D341Med (cell line): ENCODE measurements around the gene PLA2G5.

Experiments used
- DNase-seq: peaks from one replicate; pipeline ENCODE4 v3.0.0; 2012; ENCODE audit warnings: low spot score

Gene PLA2G5

DNA sequence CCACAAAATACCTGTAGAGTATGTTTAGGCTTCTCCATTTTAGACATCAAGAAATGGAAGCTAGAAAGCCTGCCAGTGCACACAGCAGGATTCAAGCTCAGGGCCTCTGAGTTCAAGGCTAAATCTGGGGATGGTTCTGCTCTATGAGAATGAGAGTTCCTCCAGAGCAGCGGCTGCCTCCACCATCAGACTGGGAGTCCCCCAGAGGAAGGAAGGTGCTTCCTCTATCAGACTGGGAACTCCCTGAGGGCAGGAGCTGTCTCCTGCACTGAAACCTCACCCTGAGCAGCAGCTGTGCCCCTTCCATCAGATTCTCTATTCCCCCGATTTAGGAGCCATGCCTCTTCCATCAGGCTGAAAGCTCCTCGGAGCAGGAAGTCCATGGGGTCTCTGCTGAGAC, 20.1 kb downstream of the PLA2G5 start:
- no peak for DNase-seq

DNA sequence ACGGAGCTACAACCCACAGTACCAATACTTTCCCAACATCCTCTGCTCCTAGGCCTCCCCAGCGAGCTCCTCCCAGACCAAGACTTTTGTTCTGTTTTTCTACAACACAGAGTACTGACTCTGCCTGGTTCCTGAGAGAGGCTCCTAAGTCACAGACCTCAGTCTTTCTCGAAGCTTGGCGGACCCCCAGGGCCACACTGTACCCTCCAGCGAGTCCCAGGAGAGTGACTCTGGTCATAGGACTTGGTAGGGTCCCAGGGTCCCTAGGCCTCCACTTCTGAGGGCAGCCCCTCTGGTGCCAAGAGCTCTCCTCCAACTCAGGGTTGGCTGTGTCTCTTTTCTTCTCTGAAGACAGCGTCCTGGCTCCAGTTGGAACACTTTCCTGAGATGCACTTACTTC, 20.6 kb downstream of the PLA2G5 start:
- no peak for DNase-seq

DNA sequence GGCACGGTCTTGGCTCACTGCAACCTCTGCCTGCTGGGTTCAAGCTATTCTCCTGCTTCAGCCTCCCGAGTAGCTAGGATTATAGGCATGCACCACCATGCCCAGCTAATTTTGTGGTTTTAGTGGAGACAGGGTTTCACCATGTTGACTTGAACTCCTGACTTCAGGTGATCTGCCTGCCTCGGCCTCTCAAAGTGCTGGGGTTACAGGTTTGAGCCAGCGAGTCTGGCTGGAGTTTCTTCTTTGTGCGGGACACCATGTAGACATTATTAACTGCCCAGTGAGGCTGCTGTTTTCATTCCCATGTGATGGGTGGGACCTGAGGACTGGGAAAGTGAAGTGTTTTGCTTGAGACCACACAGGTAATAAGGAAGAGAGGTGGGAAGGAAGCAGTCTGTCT, 23.3 kb downstream of the PLA2G5 start:
- DNase-seq = no peak

DNA sequence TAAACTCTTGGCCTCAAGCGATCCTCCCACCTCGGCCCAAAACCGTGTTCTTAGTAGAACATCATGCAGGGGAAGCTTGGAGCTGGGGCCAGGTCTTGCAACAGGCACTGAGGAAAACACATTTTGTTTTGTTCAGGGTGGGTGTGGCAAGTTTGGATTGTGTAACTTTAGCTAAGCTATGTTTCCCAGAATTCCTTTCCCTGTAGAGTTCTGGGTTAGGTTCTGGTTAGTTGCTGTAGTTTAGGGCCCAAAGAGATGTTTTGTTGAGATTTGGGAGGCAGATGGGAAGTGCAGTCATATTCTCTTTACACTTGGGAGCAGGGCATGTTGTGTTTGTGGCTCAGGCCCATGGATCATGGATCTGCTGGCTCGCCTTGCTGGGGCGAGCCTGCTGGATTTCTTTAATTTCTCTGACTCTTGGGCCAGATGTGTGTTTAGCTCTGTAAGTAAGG, 24.0 kb downstream of the PLA2G5 start:
- no peak for DNase-seq

DNA sequence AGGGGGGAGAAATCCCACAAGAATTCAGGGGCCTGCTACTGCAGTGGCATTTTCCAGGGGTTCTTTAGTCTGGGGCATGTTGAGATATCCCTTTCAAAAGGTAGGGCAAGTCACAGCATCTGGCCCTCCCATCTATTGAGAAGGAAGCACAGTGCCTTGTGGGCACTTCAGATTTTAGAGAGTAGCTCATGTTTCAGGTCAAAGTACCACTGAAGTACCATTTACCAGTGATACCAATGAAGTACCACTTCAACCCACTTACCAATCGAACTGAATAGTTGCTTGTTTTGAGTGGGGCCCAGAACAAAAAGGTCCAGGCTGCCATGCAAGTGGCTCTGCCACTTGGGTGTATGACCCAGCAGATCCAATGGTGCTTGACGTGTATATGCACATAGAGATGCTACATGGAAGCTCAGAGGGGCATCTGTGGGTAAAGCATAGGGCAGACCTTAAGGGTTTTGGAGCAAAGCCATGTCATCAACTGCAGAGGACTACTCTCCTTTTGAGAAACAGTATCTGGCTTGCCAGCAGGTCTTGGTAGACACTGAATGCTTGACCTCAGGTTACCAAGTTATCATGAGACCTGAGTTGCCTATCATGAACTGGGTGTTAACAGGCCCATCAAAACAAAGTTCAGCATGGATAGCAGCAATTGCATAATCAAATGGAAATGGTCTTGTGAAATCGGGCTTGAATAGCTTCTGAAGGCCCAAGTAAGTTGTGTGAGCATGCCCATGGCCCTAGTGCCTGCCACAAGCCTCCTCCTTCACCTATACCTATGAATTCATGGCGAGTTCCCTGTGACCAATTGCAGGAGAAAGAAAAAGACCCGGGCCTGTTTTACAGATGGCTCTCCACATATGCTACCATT, 25.8 kb downstream of the PLA2G5 start:
- DNase-seq = no peak

DNA sequence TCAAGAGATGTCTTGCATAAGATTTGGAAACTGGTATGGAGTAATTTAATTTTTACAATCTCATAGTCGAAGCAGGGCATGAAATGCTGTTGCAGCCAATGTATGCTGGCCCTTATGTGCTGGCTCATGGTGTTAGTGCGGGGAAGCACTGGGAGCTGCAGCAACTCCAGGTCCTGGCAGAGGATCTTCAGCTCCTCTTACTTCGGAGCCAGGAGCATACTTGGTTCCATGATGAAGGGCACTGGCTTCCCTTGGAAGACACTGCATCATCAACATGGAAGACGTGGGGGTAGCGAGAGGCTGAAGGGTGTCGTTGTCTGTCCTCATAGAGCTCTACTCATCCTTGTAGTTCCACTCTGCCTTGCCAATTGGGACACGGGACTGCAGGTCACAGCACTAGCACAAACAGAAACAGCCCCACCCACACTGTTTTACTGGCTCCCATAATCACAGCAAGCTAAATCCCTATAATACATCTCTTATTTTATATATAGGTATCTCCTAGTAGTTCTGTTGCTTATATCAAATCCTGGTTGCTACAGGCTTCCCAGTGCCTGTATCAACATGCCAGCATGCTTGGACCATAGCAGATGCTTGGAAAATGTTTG, 26.9 kb downstream of the PLA2G5 start:
- DNase-seq = no peak

DNA sequence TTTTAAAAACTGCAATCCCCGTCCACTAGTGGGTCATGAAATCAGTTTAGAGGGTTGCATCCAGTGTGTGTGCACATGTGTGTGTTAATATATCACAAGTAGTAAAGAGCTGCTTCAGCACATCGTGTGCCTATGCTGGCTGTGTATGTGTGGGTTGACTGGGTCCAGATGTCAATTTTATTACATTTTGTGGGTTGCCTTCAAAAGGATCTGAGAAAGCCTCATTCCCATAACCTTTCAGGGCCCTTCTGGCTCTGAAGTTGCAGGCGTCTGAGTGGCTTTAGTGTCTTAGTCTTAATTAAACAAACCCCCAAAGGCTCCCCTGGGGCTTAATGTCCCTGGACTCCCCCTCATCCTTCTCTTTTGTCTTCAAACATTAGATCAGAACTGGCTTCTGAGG, 29.5 kb downstream of the PLA2G5 start:
- DNase-seq = no peak

DNA sequence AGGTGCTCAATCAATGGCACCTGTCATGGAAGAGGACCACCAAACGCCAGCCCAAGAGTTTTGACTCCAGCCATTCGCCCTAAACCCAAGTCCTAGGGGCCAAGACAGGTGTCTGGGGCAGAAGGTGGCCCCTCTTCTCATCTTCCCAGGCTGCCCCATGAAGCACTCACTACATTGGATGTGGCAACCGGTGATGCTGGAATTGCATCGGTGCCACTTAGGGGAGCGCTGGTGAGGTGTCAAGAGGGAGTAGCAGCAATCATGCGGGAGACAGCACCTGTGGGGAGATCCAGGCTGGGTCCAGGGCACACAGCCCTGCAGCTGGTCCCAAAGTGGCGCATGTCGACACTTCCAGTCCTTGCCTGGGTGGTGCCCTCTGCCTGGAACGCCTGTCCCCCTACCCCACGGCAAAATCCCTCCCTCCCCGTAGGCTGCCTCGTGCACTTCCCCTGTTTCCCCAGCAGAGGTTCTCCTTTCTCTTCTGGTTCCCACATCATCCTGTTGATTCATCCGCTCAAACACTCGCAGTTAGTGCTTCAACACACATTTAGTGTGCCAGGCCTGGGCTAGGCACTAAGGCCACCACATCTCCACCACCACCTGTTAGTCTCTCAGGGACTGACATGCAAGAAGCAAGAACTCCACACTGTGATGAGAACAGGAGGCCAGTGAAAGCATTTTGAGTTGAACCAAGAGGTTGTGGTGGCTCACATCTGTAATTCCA, 30.8 kb downstream of the PLA2G5 start:
- peak; percentile 39 for DNase-seq

DNA sequence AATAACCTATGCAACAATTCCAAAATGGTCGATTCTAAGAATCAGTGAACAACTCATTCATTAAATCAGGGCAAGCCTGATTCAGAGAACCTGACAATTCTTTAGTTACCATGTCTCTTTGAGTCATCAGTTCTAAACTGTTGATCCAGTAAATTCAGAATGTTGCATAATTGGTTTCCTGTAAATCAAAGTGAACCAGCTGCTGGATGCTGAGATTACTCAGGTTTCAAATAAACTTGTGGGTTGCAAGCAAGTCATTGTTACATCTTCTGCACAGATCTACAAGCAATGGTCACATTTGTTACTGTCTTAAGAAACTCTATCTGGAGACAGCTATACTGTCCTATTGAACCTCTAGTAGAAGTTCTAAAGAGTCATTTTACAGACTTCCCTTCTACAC, 32.9 kb downstream of the PLA2G5 start:
- no peak for DNase-seq

DNA sequence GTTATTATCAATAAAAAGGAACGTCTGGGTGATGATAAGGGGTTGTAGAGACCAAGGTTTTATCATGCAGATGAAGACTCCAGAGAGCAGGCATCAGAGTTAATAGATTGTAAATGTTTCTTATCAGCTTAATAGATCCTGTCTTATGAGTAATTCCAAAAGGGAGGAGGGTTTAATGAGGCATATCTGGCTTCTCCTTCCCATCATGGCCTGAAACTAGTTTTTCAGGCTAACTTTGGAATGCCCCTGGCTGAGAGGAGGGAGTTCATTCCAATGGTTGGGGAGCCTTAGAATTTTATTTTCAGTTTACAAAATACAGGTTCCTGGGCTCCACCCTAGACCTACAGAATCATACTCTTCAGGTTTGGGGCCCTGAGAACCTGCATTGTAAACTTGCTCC, 35.9 kb downstream of the PLA2G5 start:
- DNase-seq = no peak

DNA sequence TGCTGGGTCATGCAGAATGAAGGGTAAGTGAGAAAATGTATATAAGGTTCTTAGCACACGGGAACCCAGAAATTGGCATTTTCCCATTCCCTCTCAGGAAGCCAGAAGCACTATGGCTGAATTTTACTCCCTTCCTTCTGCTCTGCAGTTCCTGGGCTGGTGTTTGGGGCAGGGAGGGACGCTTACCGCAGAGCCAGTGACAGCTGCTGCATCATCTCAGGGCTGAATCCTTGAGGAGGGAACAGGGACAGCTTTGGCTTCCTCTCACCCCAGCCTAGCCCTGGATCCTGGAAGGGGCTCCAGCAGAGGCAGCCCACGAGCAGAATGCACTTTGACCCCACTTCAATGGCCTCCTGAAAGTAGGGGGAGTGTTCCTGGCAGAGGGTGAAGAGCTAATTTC, 37.4 kb downstream of the PLA2G5 start:
- no peak for DNase-seq

DNA sequence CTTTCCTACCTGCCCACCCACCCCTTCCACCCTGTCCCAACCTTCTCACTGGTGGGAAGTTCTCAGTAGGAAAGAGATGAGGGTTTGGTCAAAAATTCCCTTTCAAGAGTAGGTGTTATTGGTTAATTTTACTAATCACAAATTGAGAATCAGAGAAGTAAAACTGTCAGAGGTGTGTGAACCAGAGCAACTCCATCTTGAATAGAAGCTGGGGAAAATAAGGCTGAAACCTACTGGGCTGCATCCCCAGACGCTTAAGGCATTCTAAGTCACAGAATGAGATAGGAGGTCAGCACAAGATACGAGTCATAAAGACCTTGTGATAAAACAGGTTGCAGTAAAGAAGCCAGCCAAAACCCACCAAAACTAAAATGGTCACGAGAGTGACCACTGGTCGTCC, 37.8 kb downstream of the PLA2G5 start:
- no peak for DNase-seq

DNA sequence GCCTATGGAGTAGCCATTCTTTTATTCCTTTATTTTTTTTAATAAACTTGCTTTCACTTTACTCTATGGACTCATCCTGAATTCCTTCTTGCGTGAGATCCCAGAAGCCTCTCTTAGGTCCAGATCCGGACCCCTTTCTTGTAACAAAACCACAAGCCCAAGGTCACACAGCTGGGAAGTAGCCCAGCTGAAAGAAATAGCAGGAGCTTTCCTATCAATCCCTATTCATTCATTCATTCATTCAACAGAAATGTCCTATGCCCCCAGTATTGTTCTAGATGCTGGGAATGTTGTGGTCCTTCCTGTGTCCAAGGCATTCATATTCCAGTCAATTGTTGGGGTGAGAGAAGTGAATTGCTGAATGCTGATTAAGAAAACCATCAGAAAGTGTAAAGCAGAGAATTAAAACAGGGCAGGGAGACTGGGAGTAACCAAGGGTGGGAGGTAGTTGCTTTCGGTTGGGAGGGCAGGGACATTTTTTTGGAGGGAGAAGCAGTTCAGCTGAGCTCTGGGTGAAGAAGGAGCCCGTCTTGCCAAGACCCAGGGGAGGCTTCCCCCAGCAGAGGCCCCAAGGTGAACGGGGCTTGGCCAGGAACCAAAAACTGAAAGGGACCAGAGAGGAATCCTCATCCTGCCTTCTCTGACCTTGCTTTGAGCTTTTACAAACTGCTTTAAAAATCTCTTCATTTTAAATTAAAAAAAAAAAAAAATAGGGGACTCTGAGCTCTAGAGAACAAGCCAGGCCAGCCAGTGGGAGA, 38.6 kb downstream of the PLA2G5 start:
- no peak for DNase-seq

DNA sequence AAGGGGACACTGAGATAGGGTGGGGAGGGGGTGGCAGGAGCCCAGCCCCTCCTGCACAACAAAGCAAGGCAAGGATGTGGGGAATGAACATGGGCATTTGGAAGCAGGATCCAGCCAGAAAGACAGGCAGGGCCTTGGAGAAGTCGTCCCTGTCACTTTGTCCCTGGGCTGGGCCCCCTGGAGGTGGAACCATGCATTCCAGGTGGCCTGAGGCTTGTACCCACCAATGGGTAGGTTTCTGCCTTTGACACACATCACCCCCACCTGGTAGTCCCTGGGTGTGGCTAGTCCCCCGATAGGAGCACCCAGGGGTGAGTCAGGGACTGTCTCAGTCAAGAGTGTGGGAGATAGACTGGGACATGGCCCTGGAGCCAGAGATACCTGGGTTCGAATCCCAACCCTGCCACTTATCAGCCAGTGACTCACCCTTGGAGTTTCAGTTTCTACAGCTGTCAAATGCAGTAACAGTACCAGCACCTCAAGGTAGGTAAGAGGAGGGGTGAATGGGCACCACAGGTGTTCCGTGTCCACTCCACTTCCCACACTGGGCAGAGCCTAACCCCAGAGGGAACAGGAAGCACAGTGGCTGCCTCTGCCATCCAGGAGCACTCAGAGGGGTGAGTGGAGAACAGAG, 39.3 kb downstream of the PLA2G5 start:
- no peak for DNase-seq

DNA sequence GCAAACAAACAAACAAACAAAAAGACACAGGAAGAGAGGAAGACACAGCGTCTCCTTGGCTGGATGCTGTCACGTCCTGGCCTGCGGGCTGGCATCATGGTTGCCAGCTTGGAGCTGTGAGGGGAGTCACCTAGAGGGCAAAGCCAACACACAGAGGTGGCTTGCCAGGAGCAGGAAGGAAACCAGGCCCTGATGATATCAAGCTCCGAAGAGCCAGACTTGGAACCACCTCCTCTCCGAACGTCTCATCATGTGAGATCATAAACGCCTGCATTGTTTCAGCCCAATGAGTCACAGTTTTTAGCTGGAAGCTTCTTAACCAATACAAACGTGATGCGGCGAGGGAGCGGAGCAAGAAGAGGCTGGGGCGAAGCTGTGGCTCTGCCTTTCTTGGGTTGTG, 40.7 kb downstream of the PLA2G5 start:
- no peak for DNase-seq

DNA sequence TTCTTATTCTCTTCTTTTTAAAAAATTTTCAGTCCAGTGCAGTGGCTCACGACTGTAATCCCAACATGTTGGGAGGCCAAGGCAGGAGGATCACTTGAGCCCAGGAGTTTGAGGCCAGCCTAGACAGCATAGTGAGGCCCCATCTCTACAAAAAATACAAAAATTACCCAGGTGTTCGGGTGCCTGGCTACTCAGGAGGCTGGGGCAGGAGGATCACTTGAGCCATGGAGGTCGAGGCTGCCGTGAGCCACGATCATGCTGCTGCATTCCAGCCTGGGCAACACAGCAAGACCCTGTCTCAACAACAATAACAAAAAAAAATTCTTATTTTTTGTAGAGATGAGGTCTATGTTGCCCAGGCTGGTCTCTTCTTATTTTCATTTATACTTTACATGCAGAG, 41.5 kb downstream of the PLA2G5 start:
- DNase-seq = no peak

DNA sequence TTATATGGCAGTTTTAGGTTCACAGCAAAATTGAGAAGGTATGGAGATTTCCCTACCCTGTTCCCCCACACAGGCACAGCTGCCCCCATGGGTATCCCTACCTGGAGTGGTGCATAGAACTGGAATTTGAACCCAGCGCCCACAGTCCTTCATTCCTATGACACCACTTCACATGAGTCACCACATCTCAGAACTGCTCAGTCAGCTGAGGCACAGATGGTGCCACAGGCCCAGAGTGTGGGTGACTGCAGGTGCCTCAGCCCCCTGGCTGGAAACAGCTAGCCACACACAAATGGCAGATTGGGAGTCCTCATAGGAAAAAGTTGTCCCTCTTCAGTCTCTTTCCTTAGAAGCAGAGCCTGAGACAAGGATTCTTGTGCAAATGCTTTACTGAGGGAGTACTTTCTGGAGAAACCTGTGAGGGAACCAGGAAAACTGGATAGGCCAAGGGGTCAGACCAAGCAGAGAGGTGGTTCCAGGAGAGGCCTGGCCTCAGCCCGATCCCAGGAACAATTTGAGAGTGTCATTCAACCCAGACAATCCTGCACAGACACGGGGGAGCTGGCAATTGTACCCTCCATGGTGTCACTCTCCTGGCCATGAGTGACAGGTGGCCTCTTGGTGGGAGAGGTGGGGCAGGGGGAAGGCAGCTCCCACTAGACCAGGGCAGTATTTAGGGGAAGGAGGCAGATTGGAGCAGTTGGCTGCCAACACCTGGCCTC, 42.4 kb downstream of the PLA2G5 start:
- DNase-seq = no peak

DNA sequence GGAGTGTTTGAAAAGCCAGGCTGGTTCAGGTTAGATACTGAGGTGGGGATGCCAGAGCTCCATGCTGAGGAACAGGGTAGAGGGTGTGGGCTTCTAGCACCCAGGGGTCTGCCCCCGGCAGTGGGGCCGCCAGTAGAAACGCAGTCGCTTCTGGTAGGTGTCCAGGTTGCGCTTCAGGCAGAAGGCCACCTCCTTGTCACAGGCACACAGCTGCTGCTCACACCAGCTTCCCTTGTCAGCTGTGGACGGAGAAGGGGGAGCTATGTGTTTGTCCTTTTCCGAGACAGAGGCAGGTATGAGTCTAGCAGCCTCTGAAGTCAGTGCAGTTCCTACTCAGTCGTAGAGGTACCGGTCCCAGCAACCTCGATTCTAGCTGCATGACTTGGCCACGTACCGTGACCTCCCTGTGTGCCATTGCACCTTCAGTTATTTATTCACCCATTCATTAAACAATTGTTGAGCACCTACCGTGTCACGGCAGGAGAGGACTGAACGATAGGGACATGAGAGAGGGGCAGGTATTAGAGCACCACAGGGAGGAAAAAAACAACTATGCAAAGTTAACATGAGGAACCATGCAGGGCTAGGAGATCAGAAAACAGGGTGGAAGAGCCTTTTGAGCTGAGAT, 44.1 kb downstream of the PLA2G5 start:
- DNase-seq = no peak

DNA sequence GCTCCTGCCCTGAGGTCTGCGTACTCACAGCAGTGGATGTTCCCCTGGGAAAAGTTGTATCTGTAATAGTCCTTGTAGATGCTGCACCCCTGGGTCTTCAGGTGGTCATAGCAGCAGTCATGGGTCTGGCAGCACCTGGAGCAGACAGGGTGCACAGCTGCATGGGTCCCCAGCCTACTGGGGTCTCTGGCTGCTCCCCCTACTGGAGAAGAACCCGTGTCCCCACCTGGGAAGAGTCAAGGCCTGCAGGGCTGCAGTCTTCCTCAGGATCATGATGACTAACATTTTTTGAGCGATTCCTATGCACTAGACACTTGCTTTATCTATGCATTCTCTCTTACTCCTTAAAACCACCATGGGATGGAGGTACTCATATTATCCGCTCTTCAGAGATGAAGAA, 45.5 kb downstream of the PLA2G5 start:
- DNase-seq = no peak

DNA sequence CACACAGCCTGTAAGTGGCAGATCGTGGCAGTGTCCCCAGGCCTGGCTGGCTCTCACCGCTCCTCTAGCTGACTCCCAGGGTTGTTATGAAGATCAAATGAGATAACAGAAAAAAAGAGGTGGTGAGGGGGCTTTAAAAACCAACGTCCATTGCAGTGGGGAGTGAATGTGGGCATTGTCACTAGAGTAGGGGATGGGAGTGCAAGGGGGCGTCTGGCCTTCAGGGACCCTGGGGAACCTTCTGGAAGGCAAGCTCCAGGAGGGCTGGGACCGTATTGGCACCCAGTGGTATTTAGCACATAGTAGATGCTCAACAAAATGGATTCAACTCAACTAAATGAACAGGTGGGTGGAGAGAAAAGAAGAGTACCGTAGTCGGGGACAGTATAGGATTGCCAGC, 45.9 kb downstream of the PLA2G5 start:
- DNase-seq = no peak

DNA sequence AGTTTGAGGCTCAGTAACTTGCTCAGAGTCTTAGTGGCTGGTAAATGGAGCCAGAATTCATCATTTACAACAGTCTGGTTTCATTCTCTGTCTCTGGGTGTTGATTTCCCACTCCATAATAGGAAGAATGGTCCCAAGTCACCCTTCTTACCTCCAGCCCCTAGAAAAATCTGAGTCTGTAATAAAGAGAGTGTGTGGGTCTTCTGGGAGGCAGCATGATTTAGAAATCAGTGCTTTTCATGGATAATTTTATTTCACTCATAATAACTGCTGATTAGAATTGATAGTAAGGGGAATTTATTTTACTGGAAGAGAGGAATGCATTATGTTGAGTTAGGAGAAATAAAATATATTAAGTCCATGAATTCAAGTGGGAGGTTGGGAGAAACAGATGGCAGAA, 47.2 kb downstream of the PLA2G5 start:
- no peak for DNase-seq
